Vagina (tissue), 2 donors: ENCODE data around the gene NANOS3. TPM values are rescaled to one million over a fixed set of nuclear protein-coding genes. Genes with fewer than 3 reads are reported as not detected.
"Not testable (repeated sequence)": the region's sequence is repeated elsewhere in the genome, so short reads cannot be mapped to it uniquely, and the experiment has no call there.

Source experiments
- DNase-seq, 2 donors: peaks; one replicate each; pipeline ENCODE4 v3.0.0-alpha.2; 2017; ENCODE audit errors: extremely low spot score in 2 of 2
- H3K27ac ChIP-seq: fragments of 200-600 bp; sonication (generic); one replicate; pipeline ENCODE4 v1.5.1; 2019
- H3K27me3 ChIP-seq: fragments of 200-600 bp; sonication (generic); one replicate; pipeline ENCODE4 v1.5.1; 2019
- H3K36me3 ChIP-seq, 2 donors: fragments of 200-600 bp; sonication (generic); one replicate each; pipeline ENCODE4 v1.5.1; 2017 to 2019
- H3K4me1 ChIP-seq: fragments of 200-600 bp; sonication (generic); one replicate; pipeline ENCODE4 v1.5.1; 2019
- H3K4me3 ChIP-seq, 2 donors: fragments of 200-600 bp; sonication (generic); 1 replicate in 1 of 2; 2 replicates in 1 of 2; pipeline ENCODE4 v1.5.1; 2016 to 2019
- H3K9me3 ChIP-seq: fragments of 200-600 bp; sonication (generic); one replicate; pipeline ENCODE4 v1.5.1; 2019
- CTCF ChIP-seq, 3 experiments: fragments of 450-650 bp in 2 of 3; fragments of 200-600 bp in 1 of 3; sonication (generic) in 1 of 3; IDR thresholded peaks; one replicate each; pipeline ENCODE4 v1.5.1; 2017 to 2019; ENCODE audit warnings: antibody characterized with exemption in 3 of 3, mild to moderate bottlenecking in 2 of 3, moderate library complexity in 2 of 3
- POLR2A ChIP-seq, 2 donors: fragments of 450-650 bp; IDR thresholded peaks; one replicate each; pipeline ENCODE4 v1.6.1; 2017; ENCODE audit warnings: antibody characterized with exemption in 2 of 2, mild to moderate bottlenecking in 2 of 2, moderate library complexity in 2 of 2
- POLR2AphosphoS5 ChIP-seq, 2 donors: sonication (generic); formaldehyde crosslinking; IDR thresholded peaks; one replicate each; pipeline ENCODE4 v1.9.0; 2017; ENCODE audit warnings: antibody characterized with exemption in 2 of 2, mild to moderate bottlenecking in 2 of 2, low read depth in 1 of 2; ENCODE audit not compliant: insufficient read depth in 1 of 2
- intact Hi-C: fragments of 100-400 bp; cut with DNase I; formaldehyde crosslinking; loops from one replicate; pipeline ENCODE4 v1.15.1; 2023
- total RNA-seq: library from RNA; depleted of rRNA; stranded (reverse); fragments of >200 nt; gene quantifications from one replicate; pipeline ENCODE4 v1.2.3, GENCODE V29; 2016

The NANOS3 gene
- total RNA-seq, 1 donor from 2014 or later = not detected

- Histone ChIP-seq H3K9me3 (no peaks in the 10 kb centered on the region), H3K27me3 (no peaks in the 10 kb centered on the region), H3K4me1 (peaks cover 87% of the 10 kb centered on the region), H3K4me3 (no peak overlapping the region), H3K27ac (peak overlapping the region; percentile 100), H3K36me3 (no peaks in the 10 kb centered on the region)
- intact Hi-C loops = loop anchor here (10.0 kb wide), 1 partner anchor 694 kb away; the partner anchor contains the start of genes IER2 and STX10
- DNase-seq = no peak
- TF ChIP-seq CTCF (IDR thresholded peaks at IDR 0.05) = no peak
- no peak for TF ChIP-seq POLR2AphosphoS5 (IDR thresholded peaks at IDR 0.05; ENCODE audit: insufficient read depth in 1 of 2, low read depth in 1 of 2)
- no peak for TF ChIP-seq POLR2A (IDR thresholded peaks at IDR 0.05)
Observed at GRCh38 chr19:13848340-13848677, 28.6 kb upstream of the NANOS3 start.

GRCh38 chr19:13848798-13849676, 27.9 kb upstream of the NANOS3 start:
- TF ChIP-seq POLR2AphosphoS5 (IDR thresholded peaks at IDR 0.05; ENCODE audit: insufficient read depth in 1 of 2, low read depth in 1 of 2) (peak in 1 of 2 donors; percentile 14), POLR2A (IDR thresholded peaks at IDR 0.05) (no peak), CTCF (IDR thresholded peaks at IDR 0.05) (no peak)
- DNase-seq = no peak

DNA sequence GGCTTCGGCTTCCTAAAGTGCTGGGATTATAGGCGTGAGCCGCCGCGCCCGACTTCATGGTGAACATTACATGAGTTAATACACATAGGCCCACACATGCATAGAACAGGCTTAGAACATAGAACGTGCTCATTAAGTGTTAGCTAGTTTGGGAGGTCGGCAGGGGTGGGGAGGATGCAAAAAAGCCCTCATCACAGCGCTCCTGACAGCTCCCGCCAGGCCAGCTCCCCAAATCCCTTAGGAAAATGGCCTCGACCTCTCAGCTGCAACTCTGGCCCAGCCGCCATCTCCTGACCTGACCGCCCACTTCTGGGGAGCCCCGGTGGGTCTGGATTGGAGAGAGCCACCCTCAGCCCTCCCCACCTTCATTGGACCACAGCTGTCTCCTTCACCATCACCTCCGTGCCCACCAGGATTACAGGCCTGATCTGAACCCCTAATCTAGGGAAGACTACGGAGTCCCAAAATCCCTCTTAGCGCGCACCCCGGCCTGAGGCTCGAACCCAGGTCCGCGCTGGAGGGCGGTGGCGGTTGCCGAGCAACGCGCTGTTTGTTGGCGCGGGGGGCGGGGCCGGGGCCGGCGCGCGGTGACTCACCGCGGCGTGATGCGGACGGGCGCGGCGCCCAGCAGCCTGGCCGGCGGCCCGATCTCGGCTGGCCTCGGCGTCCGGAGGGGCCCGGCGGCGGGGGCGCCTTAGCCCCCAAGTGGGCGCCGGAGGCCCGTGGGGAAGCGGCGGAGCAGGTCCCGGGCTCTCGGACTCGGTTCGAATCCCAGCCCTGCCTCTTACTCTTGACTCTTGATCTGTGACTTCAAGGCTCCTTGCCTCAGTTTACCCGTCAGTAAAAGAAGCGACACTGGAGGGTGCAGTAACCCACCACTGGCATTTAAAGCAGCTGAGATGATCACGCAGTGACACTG, 26.7 kb upstream of the NANOS3 start:
- DNase-seq = no peak
- intact Hi-C loops = loop anchor here (10.0 kb wide), 1 partner anchor 695 kb away; the partner anchor contains the start of genes IER2 and STX10
- no peaks in the 10 kb centered on the region for H3K27me3 ChIP-seq
- H3K9me3 ChIP-seq = no peaks in the 10 kb centered on the region
- H3K4me1 ChIP-seq = peaks cover 67% of the 10 kb centered on the region
- no peaks in the 10 kb centered on the region for H3K36me3 ChIP-seq
- peak overlapping the region; percentile 100 for H3K27ac ChIP-seq
- no peak for TF ChIP-seq POLR2AphosphoS5 (IDR thresholded peaks at IDR 0.05; ENCODE audit: insufficient read depth in 1 of 2, low read depth in 1 of 2)
- no peak for TF ChIP-seq CTCF (IDR thresholded peaks at IDR 0.05)
- TF ChIP-seq POLR2A (IDR thresholded peaks at IDR 0.05) = no peak
- H3K4me3 ChIP-seq = peak overlapping the region; percentile 29 to 44

More at GRCh38 chr19:13848798-13849676, 27.9 kb upstream of the NANOS3 start:
- H3K4me1 ChIP-seq = peaks cover 79% of the 10 kb centered on the region
- H3K9me3 ChIP-seq = no peaks in the 10 kb centered on the region
- no peaks in the 10 kb centered on the region for H3K27me3 ChIP-seq
- peak overlapping the region; percentile 100 for H3K27ac ChIP-seq
- intact Hi-C loops = loop anchor here (10.0 kb wide), 1 partner anchor 694 kb away; the partner anchor contains the start of genes IER2 and STX10
- H3K36me3 ChIP-seq = no peaks in the 10 kb centered on the region
- no peak overlapping the region for H3K4me3 ChIP-seq

DNA sequence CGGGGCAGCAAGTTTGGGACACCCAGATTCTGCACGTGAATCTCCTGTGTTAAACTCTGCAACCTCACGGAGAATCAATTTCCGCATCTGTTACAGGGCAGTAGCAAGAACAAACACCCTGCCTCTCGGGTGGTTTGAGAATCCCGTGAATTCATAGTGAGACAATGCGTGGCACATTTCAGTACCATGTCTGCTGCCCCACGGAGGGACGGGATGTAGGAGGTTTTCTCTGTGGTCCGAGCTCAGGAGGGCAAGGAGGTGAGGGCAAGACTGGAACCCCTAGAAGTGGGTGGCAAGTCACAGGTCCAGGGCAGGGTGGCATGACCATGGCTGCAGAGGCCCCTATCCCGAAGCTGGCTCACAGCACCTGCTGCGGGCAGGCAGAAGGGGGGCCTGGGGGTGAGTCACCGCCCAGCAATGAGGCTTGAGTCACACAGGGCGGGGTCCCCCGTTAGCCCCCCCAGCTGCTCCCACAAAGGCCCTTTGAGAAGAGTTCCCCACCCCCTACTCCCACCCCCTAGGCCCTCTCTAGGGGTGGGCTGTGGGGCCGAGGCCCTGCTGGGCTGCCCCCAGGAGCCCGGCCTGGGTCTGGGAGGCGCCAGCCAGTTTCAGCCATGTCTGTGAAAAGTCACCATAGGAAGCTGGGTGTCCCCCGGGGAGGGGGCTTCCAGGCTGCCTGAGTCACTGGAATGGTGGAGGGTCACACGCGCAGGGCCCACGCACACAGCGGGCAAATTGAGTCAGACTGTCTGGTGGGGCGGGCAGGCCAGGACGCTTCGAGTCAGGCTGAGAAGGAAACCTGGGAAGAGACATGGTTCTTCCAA, 25.8 kb upstream of the NANOS3 start:
- peak overlapping the region; percentile 29 to 44 for H3K4me3 ChIP-seq
- intact Hi-C loops = no loop called here

GRCh38 chr19:13851734-13852114, 25.2 kb upstream of the NANOS3 start:
- Histone ChIP-seq H3K4me1 (peaks cover 58% of the 10 kb centered on the region), H3K4me3 (peak overlapping the region; percentile 17 to 29), H3K27ac (peak overlapping the region; percentile 100)
- DNase-seq, H3K27me3 ChIP-seq, H3K9me3 ChIP-seq, intact Hi-C loops, H3K36me3 ChIP-seq: not testable (repeated sequence)

More for the DNA sequence above, 25.8 kb upstream of the NANOS3 start:
- DNase-seq = peak in 1 of 2 donors; percentile 96
- peak overlapping the region; percentile 100 for H3K27ac ChIP-seq
- no peaks in the 10 kb centered on the region for H3K36me3 ChIP-seq
- peaks cover 64% of the 10 kb centered on the region for H3K4me1 ChIP-seq
- H3K27me3 ChIP-seq = no peaks in the 10 kb centered on the region
- H3K9me3 ChIP-seq = no peaks in the 10 kb centered on the region
- TF ChIP-seq POLR2AphosphoS5 (IDR thresholded peaks at IDR 0.05; ENCODE audit: insufficient read depth in 1 of 2, low read depth in 1 of 2) (peak; percentile 77 to 95), POLR2A (IDR thresholded peaks at IDR 0.05) (peak in 1 of 2 donors; percentile 15), CTCF (IDR thresholded peaks at IDR 0.05) (no peak)

DNA sequence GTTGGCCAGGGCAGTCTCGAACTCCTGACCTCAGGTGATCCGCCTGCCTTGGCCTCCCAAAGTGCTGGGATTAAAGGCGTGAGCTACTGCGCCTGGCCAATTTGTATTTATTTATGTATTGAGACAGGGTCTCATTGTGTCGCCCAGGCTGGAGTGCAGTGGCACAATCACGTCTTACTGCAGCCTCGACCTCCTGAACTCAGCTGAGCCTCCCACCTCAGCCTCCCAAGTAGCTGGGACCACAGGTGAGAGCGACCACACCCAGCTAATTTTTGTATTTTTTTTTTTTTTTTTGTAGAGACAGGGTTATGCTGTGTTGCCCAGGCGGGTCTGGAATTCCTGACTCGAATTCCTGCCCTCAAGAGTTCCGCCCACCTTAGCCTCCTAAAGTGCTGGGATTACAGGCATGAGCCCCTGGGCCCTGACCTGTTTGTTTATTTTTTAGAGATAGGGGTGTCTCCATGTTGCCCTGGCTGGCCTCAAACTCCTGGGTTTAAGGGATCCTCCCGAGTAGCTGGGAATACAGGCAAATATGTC, 24.7 kb upstream of the NANOS3 start:
- H3K36me3 ChIP-seq, DNase-seq, H3K4me3 ChIP-seq, intact Hi-C loops, H3K9me3 ChIP-seq, H3K27me3 ChIP-seq: not testable (repeated sequence)
- Histone ChIP-seq H3K27ac (peak overlapping the region; percentile 100), H3K4me1 (peaks cover 52% of the 10 kb centered on the region)
